NCI-H345 treated with DMSO at 0.1 percent for 48 hours (cell line): ENCODE measurements around the gene CBLN3.
A peak's percentile ranks its signal among the peaks of the same experiment; 100 is the strongest.
"Not testable (repeated sequence)": the region's sequence is repeated elsewhere in the genome, so short reads cannot be mapped to it uniquely, and the experiment has no call there.

Source experiments
- DNase-seq: peaks from one replicate; lab custom pipeline; 2025; ENCODE audit not compliant: unreplicated experiment; lab: John Stamatoyannopoulos, UW

CBLN3 gene

GRCh38 chr14:24406416-24406815 is 23.1 kb downstream of the CBLN3 start:
- no peak for DNase-seq

DNA sequence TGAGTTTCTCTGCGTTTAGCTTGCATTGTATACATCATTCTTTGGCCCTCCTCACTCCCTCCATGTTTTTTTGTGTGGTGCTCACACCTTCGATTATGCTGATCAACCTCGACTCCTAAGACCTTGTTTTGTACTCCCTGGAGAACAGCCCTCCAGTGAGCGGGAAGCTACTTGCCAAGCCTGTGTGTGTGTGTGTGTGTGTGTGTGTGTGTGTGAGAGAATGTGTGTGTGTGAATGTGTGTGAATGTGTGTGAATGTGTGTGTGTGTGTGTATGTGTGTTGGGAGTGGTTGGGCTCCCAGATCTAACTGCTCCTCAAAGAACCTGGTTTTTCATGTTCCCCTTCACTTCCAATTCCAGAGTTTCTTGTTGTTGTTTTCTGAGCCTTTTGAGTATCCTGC is 24.7 kb downstream of the CBLN3 start:
- no peak for DNase-seq

DNA sequence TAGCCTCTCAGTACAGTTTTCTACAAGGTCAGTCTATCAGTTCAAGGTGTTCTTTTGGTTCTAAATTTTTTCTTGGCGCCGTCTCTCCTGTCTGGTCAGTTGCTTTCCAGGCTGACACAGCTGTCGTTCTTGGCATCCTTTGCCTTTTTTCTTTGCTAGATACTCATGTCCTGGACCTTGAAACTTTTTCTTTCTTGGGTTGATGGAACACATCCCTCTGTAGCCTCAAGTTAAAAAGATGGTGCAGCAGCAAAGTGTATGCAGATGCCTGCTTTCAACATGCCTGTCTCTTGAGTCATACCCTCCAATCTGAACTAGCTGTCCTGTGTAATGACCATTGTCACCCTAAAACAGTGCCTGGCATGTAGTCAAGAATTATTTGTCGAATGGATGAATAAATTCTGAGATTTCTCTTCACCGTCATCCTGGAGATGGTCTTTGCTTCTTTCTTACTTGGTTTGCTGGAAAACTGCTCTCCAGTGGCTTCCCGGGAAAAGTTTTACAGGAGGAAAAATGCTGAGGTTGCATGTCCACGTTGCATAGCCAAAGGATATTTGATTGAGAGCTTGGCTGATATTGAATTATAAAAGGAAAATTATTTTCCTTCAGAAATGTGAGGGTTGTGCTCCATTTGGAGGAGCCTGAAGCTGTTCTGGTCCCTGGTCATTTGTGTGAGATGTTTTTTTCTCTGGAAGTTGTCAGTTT is 26.0 kb downstream of the CBLN3 start:
- no peak for DNase-seq

DNA sequence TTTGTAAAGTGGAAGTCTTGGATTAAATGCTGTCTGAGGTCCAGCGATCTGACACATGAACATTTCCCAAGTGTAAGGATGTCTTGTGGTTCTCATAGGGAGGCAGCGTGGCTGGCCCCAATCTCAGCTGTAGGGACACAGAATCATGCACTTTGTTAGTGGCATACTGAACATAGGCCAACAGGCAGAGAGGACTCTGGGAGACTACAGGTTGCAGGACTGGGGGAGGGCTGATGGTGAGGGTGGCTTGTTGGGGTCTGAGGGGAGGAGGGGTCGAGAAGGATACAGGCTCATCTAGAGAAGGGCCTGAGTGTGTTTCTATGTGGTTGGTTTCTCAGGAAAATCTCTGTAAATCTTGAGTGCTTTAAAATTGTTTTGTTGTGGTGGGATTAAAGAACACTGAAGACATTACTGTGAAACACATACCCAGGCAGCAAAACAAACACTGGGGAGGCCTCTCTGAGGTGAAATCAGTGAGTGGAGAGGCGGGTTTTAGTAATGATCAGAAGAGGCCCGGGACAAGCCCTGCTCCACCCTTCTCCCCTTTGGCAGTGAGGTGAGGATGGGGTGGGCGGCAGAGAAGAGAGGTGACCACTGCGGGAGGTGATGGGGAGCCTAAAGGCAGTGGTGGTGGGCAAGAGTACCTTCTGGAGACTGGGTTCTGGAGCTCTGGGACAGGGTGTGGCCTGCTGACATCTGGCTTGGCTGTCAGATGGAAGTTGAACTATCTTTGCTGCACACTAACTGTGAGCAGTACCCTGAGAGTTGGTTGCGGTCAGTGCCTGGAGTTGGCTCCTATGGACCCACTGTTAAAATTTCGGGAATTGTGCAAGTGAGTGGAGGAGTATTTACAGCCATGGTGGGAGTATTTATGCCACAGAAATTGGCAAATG is 27.4 kb downstream of the CBLN3 start:
- no peak for DNase-seq

- no peak for DNase-seq
These were observed 29.3 kb downstream of the CBLN3 start for GRCh38 chr14:24399999-24400718.

GRCh38 chr14:24399447-24399822 is 30.0 kb downstream of the CBLN3 start:
- no peak for DNase-seq

GRCh38 chr14:24398653-24399446 is 30.6 kb downstream of the CBLN3 start, which contains the start of gene NYNRIN:
TSS of gene NYNRIN (plus strand) at chr14:24399003. CDS start at chr14:24399247, 244 bp downstream.
- DNase-seq, result peak; percentile 7

DNA sequence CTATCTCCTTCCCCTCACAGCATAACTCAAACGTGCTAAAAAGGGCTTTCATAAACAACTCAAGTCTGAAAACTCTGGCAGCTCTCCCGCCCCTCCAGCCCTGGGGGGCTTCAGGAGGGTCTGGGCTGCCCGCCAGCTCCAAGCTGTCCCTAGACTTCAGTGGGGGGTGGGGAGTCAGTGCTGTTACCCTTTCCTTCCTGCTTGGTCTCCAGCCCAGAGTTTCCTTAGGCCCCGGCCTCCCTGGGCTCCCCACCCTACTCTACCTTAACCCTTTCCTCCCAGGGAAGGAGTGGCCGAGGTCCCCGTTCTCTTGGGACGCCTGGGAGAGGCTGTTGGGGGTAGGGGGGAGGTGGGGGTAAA is 31.2 kb downstream of the CBLN3 start:
- DNase-seq, result no peak

GRCh38 chr14:24397639-24398292 is 31.7 kb downstream of the CBLN3 start:
- DNase-seq, result no peak

DNA sequence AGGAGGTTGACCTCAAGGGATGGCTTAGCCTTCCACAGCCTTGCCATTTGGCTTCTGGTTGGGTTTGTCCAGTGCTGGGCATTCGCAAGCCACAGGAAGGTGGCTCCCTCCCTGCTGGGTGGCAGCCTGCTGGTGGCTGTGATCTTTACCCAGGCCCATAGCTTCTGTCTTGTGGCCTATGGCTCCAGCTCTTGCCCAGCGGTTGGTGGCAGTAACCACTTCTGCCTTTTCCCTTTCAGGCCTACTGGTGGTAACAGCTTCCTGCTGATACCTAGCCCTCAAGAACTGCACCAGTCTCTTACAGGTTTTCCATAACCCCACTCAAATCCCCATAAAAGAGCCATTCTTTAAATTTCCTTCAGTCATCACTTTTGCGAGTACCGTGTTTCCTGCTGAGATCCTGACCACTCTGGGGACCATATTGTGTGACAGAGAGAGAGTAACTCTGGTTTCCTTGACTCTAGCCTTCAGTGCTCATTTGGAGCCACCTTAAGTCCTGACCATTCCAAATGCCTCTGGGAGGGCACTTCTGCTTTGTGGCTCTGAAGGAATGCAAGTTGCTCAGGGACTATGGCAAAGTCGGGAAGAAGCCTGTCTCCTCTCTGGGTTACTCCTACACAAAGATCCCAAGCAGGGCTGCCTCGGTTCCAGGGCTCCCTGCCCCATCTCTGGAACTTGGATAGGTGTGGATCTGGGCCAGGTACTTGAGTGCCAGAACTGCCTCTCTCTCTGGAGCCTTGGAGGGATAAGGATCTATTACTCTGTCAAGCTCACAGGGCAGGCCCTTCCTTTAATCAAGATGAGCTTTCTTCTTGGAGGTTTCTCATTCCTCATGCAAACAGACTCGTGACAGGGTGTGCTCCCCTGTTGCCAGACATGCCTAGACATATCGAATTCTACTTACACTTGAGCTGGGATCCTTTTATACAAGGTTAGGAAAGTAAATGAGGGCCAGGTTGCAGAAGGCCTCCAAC is 33.6 kb downstream of the CBLN3 start:
- DNase-seq, result no peak

DNA sequence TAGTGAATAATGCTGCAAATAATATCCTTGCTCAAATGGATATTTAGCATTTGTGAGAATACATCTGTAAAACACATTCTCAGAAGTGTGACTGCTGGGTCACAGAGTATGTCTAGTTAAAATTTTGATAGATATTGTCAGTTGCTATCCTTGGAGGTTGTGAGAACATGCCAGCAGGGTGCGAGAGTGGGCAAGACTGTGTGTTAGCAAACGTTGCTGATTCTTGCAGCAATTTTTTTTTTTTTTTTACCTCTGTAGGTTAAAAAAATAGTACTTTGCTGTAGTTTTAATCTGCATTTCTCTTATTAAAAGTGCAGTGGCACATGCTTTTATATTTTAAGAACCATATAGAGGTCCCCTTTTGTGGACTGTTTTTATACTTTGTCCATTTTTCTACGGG is 35.2 kb downstream of the CBLN3 start:
- no peak for DNase-seq

- peak; percentile 36 for DNase-seq
These were observed 37.0 kb downstream of the CBLN3 start for GRCh38 chr14:24392325-24393091.

- no peak for DNase-seq
These were observed 38.6 kb downstream of the CBLN3 start for GRCh38 chr14:24390701-24391468.

DNA sequence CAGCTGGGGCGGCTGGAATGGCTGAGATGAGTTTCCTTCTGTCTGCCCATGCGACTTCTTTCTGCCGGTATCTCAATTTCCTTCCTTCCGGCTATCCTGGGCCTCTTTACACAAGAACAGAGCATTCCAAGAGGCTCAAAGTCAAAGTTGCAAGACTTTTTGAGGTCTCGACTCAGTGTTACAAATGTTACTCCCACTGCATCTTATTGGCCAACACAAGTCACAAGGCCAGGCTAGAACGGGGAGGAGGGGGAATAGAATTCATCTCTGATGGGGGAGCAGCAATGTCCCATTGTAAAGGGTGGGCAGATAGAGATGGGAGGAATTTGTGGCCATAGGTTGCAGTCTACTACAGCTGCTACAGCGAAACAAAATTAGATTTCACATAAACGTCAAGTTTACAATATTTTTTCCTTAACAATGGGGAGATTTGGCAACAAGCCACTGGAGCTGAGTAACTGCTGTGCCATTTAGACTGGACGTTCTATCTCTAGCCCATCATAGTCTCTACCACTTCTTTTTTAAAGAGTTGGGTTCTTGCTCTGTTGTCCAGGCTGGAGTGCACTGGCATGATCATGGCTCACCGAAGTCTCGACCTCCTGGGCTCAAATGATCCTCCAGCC is 40.1 kb downstream of the CBLN3 start:
- DNase-seq, result no peak

- no peak for DNase-seq
These were observed 40.8 kb downstream of the CBLN3 start for GRCh38 chr14:24388474-24389179.

GRCh38 chr14:24387579-24387978 is 41.9 kb downstream of the CBLN3 start:
- not testable (repeated sequence) for DNase-seq

- DNase-seq, result no peak
These were observed 42.5 kb downstream of the CBLN3 start for GRCh38 chr14:24387009-24387345.
